ENCODE measurements around the gene CFAP100.

CFAP100 gene

DNA sequence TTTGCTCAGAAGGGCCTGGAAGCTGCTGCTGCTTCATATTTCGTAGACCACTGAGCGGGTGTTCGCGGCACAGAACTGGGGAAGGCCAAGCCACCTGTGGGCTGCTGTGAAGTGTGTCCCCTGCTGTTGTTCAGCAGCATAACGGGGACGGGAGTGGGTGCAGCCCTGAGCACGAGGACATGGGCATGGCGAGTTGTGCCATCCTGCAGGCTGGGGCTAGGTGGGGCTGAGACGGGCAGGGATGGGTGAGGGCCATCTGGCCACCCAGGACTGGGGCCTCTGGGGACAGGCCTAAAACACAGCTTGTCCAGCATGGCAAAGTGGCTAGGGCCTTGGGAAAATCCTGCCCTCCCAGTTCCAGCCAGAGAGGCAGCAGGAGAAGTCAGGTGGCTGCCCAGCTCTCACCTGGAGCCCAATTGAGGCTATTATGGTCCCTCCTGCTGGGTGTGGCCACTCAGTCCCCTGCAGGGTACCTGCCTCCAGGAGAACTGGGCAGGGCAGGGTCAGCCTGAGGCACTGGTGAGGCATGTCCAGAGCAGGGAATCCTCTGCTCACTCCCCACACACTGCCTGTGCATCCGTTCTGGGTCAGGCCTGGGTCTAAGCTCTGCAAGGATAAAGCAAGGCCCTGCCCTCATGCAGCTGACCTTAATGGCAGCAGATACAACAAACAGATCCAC, 29.5 kb downstream of the CFAP100 start:
- DNase-seq: no peak

DNA sequence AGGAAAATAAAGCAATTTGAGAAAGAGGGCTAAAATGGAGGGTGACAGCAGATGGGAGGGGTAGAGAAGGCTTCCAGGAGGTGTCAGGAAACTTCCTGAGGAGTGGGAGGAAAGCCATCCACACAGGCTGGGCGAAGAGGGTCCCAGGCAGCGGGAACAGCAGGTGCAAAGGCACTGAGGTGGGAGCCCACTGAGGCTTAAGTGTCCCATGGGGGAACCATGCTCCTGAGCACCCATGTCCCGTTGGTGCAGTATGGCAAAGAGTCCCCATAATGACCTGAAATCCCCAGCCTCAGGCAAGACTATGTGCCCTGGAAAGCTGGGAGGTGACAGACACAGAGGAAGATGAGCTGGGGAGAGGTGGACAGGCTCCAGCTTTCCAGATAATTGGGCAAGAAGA, 30.0 kb downstream of the CFAP100 start:
- DNase-seq: no peak

DNA sequence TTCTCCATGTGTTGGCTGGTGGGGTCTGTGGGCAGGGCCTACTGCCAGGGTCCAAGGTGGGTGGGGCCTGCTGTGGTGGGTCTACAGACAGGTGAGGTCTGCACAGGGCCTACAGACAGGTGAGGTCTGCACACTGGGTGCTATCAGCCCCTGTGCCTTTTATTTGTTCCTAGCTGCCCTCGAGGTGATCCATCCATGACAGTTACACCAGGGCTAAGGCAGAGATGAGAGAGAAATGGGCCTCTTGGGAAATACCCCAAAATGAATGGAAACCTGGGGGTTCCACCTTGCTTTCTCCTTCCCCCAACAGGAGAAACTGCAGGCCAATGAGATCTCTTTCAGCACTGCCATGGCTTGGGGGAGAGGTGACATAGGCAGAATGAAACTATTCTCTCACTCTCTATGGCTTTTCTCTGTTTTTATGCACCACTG, 36.4 kb downstream of the CFAP100 start:
- DNase-seq: no peak

DNA sequence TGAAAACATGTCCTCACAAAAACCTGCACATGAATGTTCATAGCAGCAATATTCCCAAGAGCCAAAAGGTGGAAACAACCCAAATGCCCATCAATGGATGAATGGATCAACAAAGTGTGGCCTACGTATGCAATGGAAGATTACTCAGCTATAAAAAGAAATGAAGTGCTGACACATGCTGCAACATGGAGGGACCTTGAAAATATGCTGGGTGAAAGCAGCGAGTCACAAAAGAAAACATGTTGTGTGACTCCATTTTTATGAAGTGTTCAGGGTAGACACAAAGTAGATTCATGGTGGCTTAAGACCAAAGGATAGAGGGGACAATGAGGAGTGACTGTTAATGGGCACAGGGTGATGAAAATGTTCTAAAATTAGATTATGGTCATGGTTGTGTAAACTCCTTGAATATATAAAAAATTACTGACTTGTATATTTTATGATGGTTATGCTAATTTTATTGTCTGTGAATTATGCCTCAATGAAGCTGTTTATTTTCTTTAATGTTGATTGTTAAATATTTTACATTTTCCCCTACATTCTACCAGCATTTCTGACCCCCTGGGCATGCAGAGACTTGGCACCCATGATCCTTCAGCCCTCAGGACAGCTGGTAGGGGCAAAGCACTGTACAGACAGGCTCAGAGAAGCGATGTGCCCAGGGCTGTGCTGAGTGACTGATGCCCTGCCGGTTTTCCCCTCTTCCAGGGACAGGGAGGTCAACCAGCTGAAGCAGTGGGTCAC, 37.8 kb downstream of the CFAP100 start:
- DNase-seq: no peak

DNA sequence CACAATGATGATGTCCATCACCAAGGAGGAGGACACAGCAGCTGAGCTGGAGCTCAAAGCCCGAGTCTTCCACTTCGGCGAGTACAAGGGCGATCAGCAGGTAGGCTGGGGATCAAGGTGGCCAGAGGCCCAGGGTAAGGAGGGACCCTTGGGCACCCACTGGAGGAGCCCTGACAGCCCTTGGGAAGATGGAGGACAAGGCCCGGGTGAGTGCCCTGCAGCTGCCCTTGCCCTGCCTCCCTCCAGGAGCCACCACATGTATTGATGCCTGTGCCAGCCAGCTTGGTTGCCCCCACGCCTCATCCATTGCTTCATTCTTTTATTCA, 38.4 kb downstream of the CFAP100 start:
- no peak for DNase-seq

DNA sequence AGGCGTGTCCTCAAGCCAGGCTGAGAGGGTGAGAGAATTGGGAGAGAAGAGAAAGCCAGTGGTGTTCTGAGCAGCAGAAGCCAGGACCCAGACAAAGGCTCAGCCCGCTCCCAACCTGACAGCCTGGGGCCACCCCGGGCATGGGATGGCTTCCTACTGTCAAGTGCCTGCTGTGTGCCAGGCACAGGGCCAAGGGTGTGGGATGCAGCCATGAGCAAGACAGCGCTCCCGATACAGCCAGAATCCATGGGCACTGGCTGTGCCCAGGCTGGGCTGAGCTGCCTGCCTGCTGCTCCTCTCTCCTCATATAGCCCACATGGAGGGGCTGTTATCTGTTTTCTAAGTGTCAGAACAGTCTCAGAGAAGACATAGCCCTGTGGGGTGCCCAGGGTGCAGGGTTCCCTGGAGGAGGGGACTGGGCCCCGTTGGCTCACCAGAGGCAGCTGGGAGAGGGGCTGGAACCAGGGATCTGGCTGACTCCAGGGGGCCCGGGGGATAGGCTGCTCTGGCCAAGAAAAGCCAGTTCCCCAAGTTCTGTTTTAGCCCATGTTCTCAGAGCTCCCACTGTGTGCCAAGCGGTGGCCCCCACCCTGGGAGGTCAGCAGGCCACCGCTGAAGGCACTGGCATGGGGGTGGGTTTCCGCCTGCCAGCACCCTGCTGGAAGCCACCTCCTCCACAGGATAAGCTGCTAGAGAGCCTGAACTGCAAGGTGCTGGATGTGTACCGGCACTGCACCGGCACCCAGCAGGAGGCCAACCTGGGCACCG, 39.0 kb downstream of the CFAP100 start:
- no peak for DNase-seq

DNA sequence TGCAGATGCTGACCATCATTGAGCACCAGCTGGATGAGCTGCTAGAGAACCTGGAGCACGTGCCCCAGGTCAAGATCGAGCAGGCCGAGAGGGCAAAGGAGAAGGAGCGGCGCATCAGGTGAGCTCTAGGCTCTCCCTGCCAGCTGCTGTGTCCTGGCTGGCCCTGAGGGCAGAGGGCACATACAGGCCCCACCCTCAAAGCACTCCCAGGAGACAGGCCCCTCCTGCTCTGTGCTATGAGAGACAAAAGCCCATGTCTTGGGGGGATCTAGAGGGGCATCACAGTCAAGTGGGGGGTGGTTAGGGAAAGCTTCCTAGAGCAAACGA, 39.5 kb downstream of the CFAP100 start:
- no peak for DNase-seq

DNA sequence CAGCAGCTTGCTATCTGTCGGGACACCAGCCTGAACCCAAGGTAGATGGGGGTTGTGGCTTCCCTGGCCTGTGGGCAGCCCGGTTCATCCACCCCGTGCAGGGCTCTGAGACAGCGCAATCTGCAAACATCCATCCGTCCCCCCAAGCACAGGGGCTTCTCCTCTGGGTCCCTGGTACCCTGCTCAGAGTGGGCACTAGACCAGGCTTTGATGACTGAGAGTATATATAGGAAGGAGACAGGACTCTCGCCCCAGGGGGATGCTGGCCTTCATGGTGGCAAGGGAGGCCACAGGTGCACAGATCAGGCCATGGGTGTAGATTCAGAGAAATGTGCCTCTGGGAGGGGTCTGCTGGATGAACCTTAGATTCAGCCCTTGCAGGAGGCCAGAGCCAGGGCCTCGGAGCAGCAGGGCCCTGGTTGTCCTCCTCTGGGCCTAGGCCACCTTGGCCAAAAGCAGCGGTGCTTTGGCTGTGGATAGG, 40.3 kb downstream of the CFAP100 start:
- no peak for DNase-seq

DNA sequence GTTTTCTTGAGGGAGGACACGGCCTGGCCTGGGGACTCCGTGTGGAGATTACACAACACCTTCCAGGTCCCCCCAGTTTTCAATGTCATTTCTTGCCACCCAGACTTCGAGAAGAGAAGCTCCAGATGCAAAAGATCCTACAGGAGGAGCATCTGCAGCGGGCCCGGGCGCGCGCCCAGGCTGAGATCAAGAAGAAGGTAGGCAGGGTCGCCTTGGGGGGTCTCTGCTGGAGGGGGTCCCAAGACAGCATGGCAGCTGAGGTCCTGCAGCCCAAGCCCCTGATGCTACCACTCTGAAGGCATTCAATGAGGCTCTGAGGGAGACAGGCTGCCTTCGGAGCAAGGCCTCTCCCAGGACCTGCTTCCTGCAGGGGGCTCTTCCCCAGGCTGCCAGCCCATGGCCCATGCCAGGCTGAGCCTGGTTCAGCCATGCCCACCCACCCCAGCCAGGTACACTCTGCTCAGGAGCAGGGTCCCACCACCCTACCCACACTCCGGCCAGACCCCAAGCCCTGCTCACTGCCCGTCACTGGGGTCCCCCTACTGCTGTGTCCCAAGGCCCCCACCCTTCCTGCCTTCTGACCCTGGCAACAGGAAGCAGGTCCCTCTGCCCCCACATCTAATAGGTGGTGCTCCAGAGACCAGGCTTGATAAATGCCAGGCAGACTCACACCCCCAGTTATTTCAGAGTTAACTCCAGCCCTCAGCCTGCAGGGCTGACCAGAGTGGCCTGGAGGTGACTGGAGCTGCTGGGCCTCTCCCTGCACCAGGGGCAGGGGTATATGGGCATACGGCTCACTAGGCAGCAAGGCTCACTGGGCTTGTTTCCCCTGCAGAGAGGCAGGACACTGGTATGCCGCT, 41.0 kb downstream of the CFAP100 start:
- DNase-seq: no peak

DNA sequence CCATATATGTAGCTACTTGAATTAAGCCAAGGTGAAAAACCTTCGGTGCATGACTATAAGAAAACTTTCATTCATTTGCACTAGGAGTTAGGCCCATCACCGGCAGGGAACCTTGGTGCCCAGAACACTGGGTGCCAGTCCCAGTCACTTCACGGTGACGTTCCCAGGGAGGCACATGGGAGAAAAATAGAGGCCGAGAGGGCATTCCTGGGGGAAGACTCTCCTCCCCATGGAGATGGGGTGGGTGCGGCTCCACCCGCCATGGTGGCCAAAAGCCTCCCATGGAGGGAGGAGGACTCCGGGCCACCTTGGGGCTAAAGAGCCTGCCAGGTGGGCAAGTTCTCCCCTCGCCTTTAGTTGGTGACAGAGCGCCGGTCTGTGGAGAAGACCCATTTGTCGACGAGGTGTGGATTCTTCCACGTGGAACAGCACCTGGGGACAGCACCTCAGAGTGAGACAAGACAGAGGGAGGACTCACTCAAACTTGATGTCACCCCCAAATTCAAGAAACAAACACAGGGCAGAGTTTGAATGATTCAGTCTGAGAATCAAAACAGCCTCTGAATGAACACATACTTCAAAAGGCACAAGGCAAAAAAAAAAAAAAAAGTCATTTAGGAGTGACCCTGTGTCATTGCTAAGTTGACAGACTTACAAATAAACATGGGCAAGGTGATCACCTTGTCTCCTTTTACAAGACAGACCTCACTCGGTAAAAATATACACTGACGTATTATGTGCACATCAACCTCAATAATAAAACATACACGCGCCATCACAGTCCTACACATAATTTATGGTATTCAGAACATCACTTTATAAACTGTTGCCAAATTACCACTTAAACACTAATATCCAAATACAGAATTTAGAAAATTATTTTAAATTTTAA, 42.4 kb downstream of the CFAP100 start:
- DNase-seq: no peak

DNA sequence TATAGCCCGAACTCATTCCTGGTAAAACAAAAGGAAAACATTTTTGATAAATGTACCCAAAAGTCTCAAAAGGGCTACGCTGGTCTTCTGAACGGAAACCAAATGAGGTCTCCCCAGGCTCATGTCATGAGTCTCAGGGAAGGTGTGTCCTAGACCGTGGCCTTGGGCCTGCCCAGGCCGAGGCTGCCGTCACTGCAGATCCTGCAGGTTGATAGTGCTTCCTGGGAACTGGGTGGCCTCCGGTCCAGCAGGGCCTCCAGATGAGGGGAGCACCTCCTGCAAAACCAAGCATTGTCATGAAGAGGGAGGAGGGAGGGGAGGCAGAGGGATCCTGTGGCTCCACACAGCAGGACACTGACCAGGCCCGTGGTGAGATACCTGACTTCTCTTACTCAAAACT, 43.5 kb downstream of the CFAP100 start:
- DNase-seq: no peak

DNA sequence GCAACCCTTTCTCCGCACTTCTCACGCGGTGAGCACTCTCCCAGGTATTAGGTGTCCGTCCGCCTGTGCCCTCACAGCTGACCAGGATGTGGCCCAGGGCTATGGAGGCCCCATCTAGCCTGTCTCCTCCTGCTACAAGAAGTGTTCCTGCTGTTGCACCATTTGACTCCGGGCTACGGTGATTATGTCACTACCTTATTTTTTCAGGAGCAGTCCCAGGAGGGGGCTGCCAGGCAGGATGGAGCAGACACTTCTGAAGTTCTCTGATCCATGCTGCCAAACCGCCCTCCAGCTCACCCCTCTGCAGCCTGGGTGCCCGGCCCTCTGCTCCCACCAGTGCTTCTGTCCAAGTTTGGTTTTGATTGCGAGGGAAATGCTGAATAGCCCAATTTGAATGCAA, 44.0 kb downstream of the CFAP100 start:
- DNase-seq: no peak

DNA sequence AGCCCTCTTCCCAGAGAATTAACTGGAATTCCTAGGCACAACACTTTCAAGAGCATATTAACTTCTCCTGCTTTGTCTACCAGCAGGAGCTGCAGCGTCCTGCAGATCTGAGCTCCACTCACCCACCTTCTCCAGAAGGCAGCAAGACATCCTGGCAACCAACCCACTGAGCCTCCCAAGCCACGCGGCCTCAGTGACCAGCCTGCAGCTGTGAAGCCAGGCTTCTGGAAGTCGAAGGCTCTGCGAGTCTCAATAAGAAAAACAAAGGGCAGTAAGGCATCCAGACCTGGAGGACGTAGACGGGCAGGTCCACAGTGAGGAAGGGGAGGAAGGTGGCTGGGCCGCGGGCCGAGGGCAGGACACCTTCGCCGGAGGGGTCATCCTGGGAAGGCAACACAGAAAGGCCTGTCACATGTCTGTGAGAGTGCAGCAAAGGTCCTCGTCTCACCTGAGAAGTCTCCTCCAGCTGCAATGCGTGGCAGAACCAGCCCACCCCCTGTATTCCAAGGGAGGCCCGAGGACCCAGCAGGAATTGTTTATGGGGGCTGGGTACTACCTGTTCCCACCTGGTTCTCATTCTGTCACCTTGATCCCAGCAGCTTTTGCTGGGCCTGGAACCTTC, 44.7 kb downstream of the CFAP100 start:
- DNase-seq: no peak

DNA sequence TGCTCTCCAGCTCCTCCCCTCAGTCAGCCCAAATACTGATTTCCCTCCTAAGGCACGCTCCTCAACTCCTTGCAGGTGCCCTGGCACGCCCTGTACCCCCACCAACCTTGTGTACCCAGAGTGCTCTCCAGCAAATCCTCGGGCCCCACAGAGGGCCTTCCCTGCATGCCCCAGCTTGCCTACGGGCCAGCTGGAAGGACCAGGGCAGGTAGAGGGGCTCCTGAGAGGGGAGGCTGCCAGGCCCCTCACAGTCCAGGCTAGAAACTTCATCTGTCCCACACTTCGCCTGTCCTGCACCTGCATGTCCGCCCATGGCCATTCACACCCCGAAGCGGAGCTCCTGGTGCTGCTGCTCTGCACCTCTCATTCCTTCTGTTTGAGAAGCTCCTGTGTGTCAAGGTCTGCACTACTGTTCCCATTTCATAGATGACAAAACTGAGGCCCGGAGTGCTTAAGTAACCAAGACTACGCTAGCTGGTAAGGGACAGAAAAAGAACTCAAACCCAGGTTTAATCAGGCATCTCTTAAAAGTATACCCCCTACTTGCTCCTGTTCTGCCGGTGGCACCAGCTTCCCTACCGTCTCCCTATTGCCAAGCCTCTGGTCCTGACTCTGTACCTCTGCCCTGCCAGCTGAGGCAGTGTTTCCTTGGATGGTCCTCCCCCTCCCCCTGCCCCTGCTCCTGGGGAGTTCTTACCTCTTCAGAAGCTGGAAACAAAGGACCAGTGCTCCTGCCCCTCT, 45.4 kb downstream of the CFAP100 start:
- no peak for DNase-seq

DNA sequence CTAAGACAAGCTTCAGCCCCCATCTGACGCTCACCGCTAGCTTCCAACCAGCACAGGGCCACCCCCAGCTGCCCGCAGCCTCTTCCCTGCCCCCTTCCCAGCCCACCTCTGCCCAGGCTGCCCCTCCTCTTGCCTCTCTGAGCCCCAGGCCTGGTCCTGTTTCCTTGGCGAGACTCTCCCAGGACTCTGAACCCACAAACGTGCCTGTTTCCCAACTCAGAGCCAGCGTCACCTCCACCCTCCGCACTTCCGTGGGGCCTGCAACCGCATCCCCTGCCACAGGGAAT, 45.9 kb downstream of the CFAP100 start:
- DNase-seq: no peak

DNA sequence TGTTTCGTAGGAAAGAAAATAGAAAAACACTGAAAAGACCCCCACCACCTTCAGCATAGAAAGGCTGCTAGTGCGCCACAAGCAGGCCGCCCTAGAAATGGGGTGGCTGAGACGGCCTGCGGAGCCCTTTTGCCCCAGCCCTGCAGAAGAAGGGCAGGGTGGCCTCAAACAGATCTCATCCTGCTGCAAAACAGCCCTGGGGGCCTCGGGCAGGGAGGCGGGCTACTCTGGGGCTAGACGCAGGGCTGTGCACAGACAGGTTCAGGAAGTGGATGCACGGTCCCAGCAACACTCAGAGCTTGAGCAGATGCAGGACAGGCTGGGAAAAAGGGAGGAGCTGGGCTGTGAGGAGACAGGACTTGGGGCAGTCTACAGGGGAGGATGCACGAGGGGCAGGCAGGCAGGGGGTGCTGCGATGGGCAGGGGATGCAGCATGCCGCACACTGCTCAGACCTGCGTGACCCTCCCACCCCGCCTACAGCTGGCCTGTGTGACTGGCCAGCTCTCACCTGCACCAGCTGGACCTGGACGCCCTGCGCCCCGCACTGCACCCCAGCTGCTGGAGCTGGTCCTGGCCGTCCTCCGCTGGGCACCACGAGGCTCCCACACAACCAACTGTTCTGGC, 46.7 kb downstream of the CFAP100 start:
- DNase-seq: no peak

DNA sequence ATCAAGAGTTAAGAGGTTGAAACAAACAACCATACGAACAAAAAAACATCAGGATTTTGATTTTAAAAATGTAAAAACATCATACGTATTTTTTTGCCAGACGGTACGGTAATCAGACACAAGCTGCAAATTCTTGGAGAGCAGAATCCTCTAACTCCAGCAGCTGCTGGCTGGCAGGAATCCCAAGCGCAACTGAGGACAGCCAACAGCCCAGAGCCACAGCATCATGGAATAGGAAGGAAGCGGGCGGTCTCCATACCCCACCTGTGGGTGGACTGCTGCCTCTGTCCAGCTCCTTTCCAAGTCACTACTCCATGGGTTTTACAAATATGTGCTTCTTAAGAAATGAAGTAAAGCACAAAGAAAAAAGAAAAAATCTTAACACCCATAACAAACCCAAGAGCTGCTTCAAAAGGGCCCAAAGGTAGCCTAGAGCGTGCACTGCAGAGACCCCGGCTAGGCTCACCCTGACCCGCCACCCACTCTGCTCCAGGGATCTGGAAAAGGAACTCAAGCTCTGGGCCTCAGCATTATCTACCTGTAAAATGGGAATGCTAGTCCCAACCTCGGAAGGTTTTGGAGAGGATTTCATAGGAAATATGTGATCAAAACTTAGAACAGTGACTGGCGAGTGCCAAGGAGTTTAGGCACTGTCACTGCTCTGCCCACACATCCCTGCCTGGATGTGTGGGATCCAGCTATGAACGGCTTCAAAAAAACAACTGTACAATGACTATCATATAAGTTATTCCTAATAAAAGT, 47.6 kb downstream of the CFAP100 start:
- DNase-seq: no peak

DNA sequence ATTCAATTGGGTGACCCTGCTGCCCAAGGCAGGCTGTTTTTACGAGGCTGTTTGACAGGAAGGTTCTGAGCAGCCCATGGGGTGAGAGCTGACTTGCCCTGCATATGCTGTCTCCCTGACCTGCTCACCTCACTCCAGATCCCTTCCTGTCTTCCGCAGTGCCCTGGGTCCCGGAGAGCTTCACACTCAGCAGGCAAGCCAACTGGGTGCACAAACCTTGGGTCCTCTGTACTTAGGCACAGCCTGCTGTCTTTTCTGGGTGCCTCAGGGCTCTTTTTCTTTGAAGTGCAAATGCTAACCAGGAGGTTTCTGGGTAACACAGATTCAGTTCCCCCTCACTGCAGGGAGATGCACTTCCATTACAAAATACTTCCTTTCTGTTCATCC, 48.1 kb downstream of the CFAP100 start:
- DNase-seq: no peak

DNA sequence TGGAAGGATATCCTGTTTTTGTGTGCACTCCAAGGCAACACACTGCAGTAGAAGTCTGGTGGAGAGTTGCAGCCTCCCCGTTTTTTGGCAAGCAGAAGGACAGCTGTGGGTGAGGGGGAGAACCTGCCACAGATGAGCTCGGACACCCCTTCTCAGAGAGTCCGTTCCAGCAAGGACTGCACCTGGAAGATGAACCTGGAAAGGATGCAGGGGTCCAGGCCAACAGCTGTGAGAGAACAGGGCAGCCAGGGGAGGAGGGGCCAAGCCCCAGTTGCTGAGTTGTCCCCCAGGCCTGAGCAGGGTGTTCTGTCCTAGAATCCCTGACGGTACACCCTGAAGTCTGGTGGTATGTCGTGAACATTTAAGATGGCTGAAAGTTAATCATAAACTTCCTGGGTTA, 50.8 kb downstream of the CFAP100 start:
- DNase-seq: no peak

DNA sequence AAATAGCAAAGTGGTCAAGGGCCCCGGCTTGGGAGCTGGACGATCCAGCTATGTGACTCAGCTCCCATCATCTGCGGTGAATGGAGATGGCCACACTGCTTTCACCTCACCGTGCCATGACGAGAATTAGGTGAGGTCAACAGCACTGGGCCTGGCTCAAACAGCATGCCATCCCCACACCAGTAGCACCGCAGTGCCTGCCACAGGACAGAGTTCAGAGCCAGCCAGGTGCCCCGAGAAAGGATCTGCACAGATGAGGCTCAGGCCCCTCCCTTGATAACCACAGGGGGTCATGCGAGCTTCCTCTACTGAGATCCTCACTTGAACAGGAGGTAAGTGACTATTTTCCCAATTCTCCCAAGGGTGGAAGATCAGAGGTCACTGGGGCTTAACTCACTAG, 51.6 kb downstream of the CFAP100 start:
- DNase-seq: no peak
